DOHH2 (cell line): ENCODE data around the gene CMSS1.

Experiments used
- EZH2phosphoT487 ChIP-seq: fragments of 200-600 bp; sonication (generic); IDR thresholded peaks from 2 replicates; pipeline ENCODE4 v1.6.1; 2017; ENCODE audit warnings: borderline replicate concordance, mild to moderate bottlenecking, antibody characterized with exemption, low read length, moderate library complexity, mixed read lengths
- TF ChIP-seq, protein P1 (sequence below): fragments of 200-600 bp; sonication (generic); IDR thresholded peaks from one replicate; pipeline ENCODE4 v1.5.1; 2014; ENCODE audit warnings: antibody characterized with exemption, mild to moderate bottlenecking, low read depth, low read length; ENCODE audit not compliant: poor library complexity, severe bottlenecking

DNA sequence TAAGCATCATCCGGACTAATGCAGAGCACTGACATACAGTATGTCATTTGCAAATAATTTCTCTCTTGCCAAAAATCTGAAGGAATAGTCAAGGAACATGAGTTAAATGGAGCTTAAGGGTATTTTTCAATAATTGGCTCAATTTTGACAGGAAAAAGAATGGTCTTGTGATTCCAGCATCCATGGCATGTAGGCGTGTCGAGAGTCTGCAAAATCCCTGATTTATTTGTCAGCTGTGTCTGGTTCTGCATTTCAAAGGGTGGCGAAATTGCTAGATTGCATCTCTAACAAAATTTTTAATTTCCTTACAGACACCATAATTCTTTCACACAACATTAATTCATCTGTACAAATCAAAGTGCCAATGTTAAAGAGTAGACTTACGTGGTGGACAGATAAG is 377.7 kb downstream of the CMSS1 start:
- TF ChIP-seq, protein P1, sequence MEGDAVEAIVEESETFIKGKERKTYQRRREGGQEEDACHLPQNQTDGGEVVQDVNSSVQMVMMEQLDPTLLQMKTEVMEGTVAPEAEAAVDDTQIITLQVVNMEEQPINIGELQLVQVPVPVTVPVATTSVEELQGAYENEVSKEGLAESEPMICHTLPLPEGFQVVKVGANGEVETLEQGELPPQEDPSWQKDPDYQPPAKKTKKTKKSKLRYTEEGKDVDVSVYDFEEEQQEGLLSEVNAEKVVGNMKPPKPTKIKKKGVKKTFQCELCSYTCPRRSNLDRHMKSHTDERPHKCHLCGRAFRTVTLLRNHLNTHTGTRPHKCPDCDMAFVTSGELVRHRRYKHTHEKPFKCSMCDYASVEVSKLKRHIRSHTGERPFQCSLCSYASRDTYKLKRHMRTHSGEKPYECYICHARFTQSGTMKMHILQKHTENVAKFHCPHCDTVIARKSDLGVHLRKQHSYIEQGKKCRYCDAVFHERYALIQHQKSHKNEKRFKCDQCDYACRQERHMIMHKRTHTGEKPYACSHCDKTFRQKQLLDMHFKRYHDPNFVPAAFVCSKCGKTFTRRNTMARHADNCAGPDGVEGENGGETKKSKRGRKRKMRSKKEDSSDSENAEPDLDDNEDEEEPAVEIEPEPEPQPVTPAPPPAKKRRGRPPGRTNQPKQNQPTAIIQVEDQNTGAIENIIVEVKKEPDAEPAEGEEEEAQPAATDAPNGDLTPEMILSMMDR: no peak
- TF ChIP-seq EZH2phosphoT487: no peak
